Neural progenitor cell (in vitro differentiated cells): ENCODE data around the gene CLDN7. TPM values are rescaled to one million over a fixed set of nuclear protein-coding genes. Genes with fewer than 3 reads are reported as not detected.

Source experiments
- DNase-seq: peaks from one replicate; pipeline ENCODE4 v3.0.0-alpha.2; 2016; ENCODE audit warnings: low spot score
- H2AFZ ChIP-seq: fragments of 200-600 bp; sonication (generic); replicated peaks from 2 replicates; pipeline ENCODE4 v1.6.1; 2016; ENCODE audit warnings: antibody characterized with exemption
- H3F3A ChIP-seq: fragments of 200-600 bp; sonication (generic); 2 replicates; pipeline ENCODE4 v1.6.1; 2016; ENCODE audit warnings: antibody characterized with exemption, low read depth
- H3K27ac ChIP-seq: fragments of 200-600 bp; sonication (generic); 2 replicates; pipeline ENCODE4 v1.5.1; 2016; ENCODE audit warnings: mild to moderate bottlenecking
- H3K27me3 ChIP-seq: fragments of 200-600 bp; sonication (generic); 2 replicates; pipeline ENCODE4 v1.6.1; 2016; ENCODE audit warnings: mild to moderate bottlenecking, moderate library complexity
- H3K36me3 ChIP-seq: fragments of 200-600 bp; sonication (generic); 2 replicates; pipeline ENCODE4 v1.5.1; 2016
- H3K4me1 ChIP-seq: fragments of 200-600 bp; sonication (generic); 2 replicates; pipeline ENCODE4 v1.6.1; 2016; ENCODE audit warnings: mixed run types
- H3K4me2 ChIP-seq: fragments of 200-600 bp; sonication (generic); 2 replicates; pipeline ENCODE4 v1.6.1; 2016
- H3K4me3 ChIP-seq: fragments of 200-600 bp; sonication (generic); 2 replicates; pipeline ENCODE4 v1.5.1; 2016
- H3K79me2 ChIP-seq: fragments of 200-600 bp; sonication (generic); 2 replicates; pipeline ENCODE4 v1.6.1; 2016; ENCODE audit warnings: low read depth
- H3K9ac ChIP-seq: fragments of 200-600 bp; sonication (generic); 2 replicates; pipeline ENCODE4 v1.6.1; 2016
- H3K9me3 ChIP-seq: fragments of 200-600 bp; sonication (generic); 2 replicates; pipeline ENCODE4 v1.5.1; 2016; ENCODE audit warnings: low read depth
- H4K20me1 ChIP-seq: fragments of 200-600 bp; sonication (generic); 2 replicates; pipeline ENCODE4 v1.6.1; 2016; ENCODE audit warnings: low read depth
- H3K27ac Mint-ChIP-seq: 3 replicates; pipeline ENCODE4 v1.8.0; 2021; ENCODE audit warnings: mixed read lengths
- H3K27me3 Mint-ChIP-seq: 2 replicates; pipeline ENCODE4 v1.8.0; 2022; ENCODE audit warnings: low read depth, mild to moderate bottlenecking, inconsistent platforms, moderate library complexity, mixed read lengths; ENCODE audit not compliant: insufficient read depth
- H3K36me3 Mint-ChIP-seq: 3 replicates; pipeline ENCODE4 v1.8.0; 2021; ENCODE audit warnings: mixed read lengths
- H3K4me1 Mint-ChIP-seq: 3 replicates; pipeline ENCODE4 v1.8.0; 2021; ENCODE audit warnings: mixed read lengths
- H3K4me3 Mint-ChIP-seq: 3 replicates; pipeline ENCODE4 v1.8.0; 2021; ENCODE audit warnings: mild to moderate bottlenecking, moderate library complexity, mixed read lengths
- H3K9me3 Mint-ChIP-seq: 3 replicates; pipeline ENCODE4 v1.8.0; 2020; ENCODE audit warnings: mixed read lengths
- CTCF ChIP-seq: fragments of 200-600 bp; sonication (generic); IDR thresholded peaks from 2 replicates; pipeline ENCODE4 v1.5.1; 2017; ENCODE audit warnings: antibody characterized with exemption, mild to moderate bottlenecking
- EZH2 ChIP-seq: fragments of 200-600 bp; sonication (generic); IDR thresholded peaks from 2 replicates; pipeline ENCODE4 v1.6.1; 2017; ENCODE audit warnings: antibody characterized with exemption, mild to moderate bottlenecking, moderate library complexity
- EZH2phosphoT487 ChIP-seq: fragments of 200-600 bp; sonication (generic); IDR thresholded peaks from 2 replicates; pipeline ENCODE4 v1.6.1; 2017; ENCODE audit warnings: antibody characterized with exemption
- total RNA-seq: library from RNA; depleted of rRNA; stranded (reverse); fragments of >200 nt; gene quantifications from 2 replicates; pipeline ENCODE4 v1.2.3, GENCODE V29; 2015; ENCODE audit warnings: low replicate concordance

The CLDN7 gene
- total RNA-seq, 1 donor from 2014 or later = 0.32 TPM

GRCh38 chr17:7281074-7281952, 19.0 kb upstream of the CLDN7 start, which contains the start of gene SLC2A4:
Gene SLC2A4, plus strand, starts transcription at chr17:7281718. Its CDS starts 217 bp downstream, at chr17:7281935.
- H3K27ac ChIP-seq = no peak within 1 kb of the TSS

GRCh38 chr17:7280519-7281073, 18.3 kb upstream of the CLDN7 start:
- Mint-ChIP-seq H3K4me1 (peaks cover 18% of the 10 kb centered on the region), H3K4me3 (peak overlapping the region; percentile 88), H3K27ac (no peak overlapping the region), H3K27me3 (peaks cover 17% of the 10 kb centered on the region), H3K9me3 (peaks cover 1% of the 10 kb centered on the region), H3K36me3 (no peaks in the 10 kb centered on the region)
- peak overlapping the region; percentile 56 for H3K4me3 ChIP-seq
- H3K9ac ChIP-seq = no peak overlapping the region
- H3K27me3 ChIP-seq = peaks cover 47% of the 10 kb centered on the region
- H3K79me2 ChIP-seq = no peaks in the 10 kb centered on the region
- H2AFZ ChIP-seq = peak overlapping the region; percentile 18
- H4K20me1 ChIP-seq = peaks cover 16% of the 10 kb centered on the region
- H3K27ac ChIP-seq = no peak overlapping the region
- H3K9me3 ChIP-seq = no peaks in the 10 kb centered on the region
- peaks cover 4% of the 10 kb centered on the region for H3K4me1 ChIP-seq
- peak overlapping the region; percentile 76 for H3K4me2 ChIP-seq
- DNase-seq = peak; percentile 92
- TF ChIP-seq EZH2phosphoT487 = no peak
- peak; percentile 23 for TF ChIP-seq EZH2
- peak; percentile 80 for TF ChIP-seq CTCF
- H3K36me3 ChIP-seq = no peaks in the 10 kb centered on the region
- peaks cover 16% of the 10 kb centered on the region for H3F3A ChIP-seq

More at GRCh38 chr17:7281074-7281952, 19.0 kb upstream of the CLDN7 start, which contains the start of gene SLC2A4:
- Mint-ChIP-seq H3K9me3 (peaks cover 1% of the 10 kb centered on the region), H3K27me3 (peaks cover 17% of the 10 kb centered on the region), H3K4me1 (peaks cover 18% of the 10 kb centered on the region), H3K27ac (no peak within 1 kb of the TSS), H3K4me3 (peak within 1 kb of the TSS; percentile 88), H3K36me3 (peaks cover under 1% of the 10 kb centered on the region)
- Histone ChIP-seq H3K9ac (no peak within 1 kb of the TSS), H3K4me1 (peaks cover 4% of the 10 kb centered on the region), H3K79me2 (no peaks in the 10 kb centered on the region), H3F3A (peaks cover 16% of the 10 kb centered on the region), H3K4me2 (peak within 1 kb of the TSS; percentile 76), H3K9me3 (no peaks in the 10 kb centered on the region), H3K4me3 (peak within 1 kb of the TSS; percentile 56), H3K36me3 (no peaks in the 10 kb centered on the region), H2AFZ (peak within 1 kb of the TSS; percentile 71), H3K27me3 (peaks cover 47% of the 10 kb centered on the region), H4K20me1 (peaks cover 16% of the 10 kb centered on the region)
- TF ChIP-seq EZH2phosphoT487 (no peak), EZH2 (no peak), CTCF (no peak)
- DNase-seq = peak; percentile 99

GRCh38 chr17:7279448-7279847, 17.2 kb upstream of the CLDN7 start:
- H3K9ac ChIP-seq = no peak overlapping the region
- H3K4me3 ChIP-seq = no peak overlapping the region
- no peaks in the 10 kb centered on the region for H3K36me3 Mint-ChIP-seq
- H3K4me1 Mint-ChIP-seq = peaks cover 18% of the 10 kb centered on the region
- H3K27ac Mint-ChIP-seq = no peak overlapping the region
- peaks cover 16% of the 10 kb centered on the region for H3F3A ChIP-seq
- no peak for DNase-seq
- peaks cover 14% of the 10 kb centered on the region for H3K27me3 Mint-ChIP-seq
- H3K27me3 ChIP-seq = peaks cover 47% of the 10 kb centered on the region
- peaks cover 4% of the 10 kb centered on the region for H3K4me1 ChIP-seq
- H3K4me2 ChIP-seq = no peak overlapping the region
- TF ChIP-seq CTCF = no peak
- H2AFZ ChIP-seq = no peak overlapping the region
- peaks cover 16% of the 10 kb centered on the region for H4K20me1 ChIP-seq
- H3K9me3 ChIP-seq = no peaks in the 10 kb centered on the region
- no peak overlapping the region for H3K27ac ChIP-seq
- H3K4me3 Mint-ChIP-seq = no peak overlapping the region
- no peaks in the 10 kb centered on the region for H3K79me2 ChIP-seq
- peaks cover 1% of the 10 kb centered on the region for H3K9me3 Mint-ChIP-seq
- H3K36me3 ChIP-seq = no peaks in the 10 kb centered on the region
